Parathyroid adenoma (tissue), 2 donors: ENCODE measurements around the gene RSPO1.

Experiments used
- H2AFZ ChIP-seq: fragments of 300-600 bp; sonication (generic); one replicate; pipeline ENCODE4 v1.7.0; 2017; ENCODE audit warnings: antibody characterized with exemption, mild to moderate bottlenecking
- H3K27ac ChIP-seq: fragments of 300-600 bp; sonication (generic); one replicate; pipeline ENCODE4 v1.7.0; 2017
- H3K27me3 ChIP-seq: fragments of 300-600 bp; sonication (generic); one replicate; pipeline ENCODE4 v1.7.0; 2017; ENCODE audit warnings: low read length; ENCODE audit not compliant: control insufficient read depth, insufficient read depth
- H3K36me3 ChIP-seq: fragments of 300-600 bp; sonication (generic); one replicate; pipeline ENCODE4 v1.7.0; 2017; ENCODE audit warnings: low read length; ENCODE audit not compliant: control insufficient read depth, insufficient read depth
- H3K4me1 ChIP-seq: fragments of 300-600 bp; sonication (generic); one replicate; pipeline ENCODE4 v1.7.0; 2017; ENCODE audit warnings: control low read depth
- H3K4me2 ChIP-seq: fragments of 300-600 bp; sonication (generic); one replicate; pipeline ENCODE4 v1.7.0; 2017; ENCODE audit warnings: low read length
- H3K4me3 ChIP-seq: fragments of 300-600 bp; sonication (generic); one replicate; pipeline ENCODE4 v1.7.0; 2017; ENCODE audit warnings: low read depth, low read length
- H3K79me2 ChIP-seq: fragments of 300-600 bp; sonication (generic); one replicate; pipeline ENCODE4 v1.7.0; 2017; ENCODE audit warnings: control low read depth
- H3K9ac ChIP-seq: fragments of 300-600 bp; sonication (generic); one replicate; pipeline ENCODE4 v1.7.0; 2017; ENCODE audit warnings: mild to moderate bottlenecking
- H3K9me3 ChIP-seq: fragments of 300-600 bp; sonication (generic); one replicate; pipeline ENCODE4 v1.7.0; 2017; ENCODE audit warnings: low read length; ENCODE audit not compliant: control insufficient read depth
- TF ChIP-seq, protein P1 (sequence below): fragments of 300-600 bp; sonication (generic); IDR thresholded peaks from one replicate; pipeline ENCODE4 v1.7.0; 2017; ENCODE audit warnings: antibody characterized with exemption, mild to moderate bottlenecking
- donor health status: primary hyperparathyroidism.

Gene RSPO1

DNA sequence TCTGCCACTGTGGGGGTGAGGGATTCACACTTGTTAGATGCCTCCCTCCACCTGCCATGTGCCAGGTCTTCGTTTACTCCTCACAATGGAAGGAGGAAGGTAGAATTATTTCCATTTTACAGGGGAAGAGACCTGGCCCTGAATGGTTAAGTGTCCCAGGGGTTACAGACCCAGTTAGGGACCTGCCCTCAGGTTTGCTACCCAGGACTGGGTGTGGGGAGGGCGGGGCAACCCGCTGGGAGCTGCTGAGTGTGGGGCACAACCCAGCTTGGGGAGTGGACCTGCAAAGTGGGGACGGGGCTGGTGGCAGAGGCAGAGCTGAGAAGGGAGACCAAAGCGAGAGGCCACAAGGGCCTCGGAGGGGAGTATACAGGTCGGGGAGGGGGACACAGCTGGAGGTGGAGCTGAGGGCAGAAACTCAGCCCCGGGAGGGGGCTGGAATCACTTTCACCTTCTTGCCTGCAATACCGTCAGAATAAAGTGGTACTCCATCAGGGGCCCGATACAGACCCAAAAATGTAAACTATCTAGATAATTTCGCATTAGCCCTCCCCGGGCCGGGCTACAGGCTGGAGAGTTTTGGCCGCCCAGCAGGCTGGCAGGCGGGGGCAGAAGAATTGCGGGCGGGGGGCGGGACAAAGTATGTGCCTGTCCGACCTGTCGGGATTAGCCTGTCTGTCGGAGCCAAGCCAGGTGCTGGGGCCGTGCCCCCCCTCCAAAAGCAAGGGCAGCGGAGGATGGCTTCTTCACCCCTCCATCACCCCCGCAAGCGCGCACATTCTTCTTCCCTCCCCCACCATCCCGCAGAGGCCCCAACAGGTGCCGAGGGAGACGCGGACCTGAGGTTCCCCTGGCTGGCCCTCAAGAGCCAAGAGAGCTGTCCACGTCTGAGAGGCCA lies 1.4 kb downstream of the RSPO1 start:
- TF ChIP-seq, protein P1, sequence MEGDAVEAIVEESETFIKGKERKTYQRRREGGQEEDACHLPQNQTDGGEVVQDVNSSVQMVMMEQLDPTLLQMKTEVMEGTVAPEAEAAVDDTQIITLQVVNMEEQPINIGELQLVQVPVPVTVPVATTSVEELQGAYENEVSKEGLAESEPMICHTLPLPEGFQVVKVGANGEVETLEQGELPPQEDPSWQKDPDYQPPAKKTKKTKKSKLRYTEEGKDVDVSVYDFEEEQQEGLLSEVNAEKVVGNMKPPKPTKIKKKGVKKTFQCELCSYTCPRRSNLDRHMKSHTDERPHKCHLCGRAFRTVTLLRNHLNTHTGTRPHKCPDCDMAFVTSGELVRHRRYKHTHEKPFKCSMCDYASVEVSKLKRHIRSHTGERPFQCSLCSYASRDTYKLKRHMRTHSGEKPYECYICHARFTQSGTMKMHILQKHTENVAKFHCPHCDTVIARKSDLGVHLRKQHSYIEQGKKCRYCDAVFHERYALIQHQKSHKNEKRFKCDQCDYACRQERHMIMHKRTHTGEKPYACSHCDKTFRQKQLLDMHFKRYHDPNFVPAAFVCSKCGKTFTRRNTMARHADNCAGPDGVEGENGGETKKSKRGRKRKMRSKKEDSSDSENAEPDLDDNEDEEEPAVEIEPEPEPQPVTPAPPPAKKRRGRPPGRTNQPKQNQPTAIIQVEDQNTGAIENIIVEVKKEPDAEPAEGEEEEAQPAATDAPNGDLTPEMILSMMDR: no peak
- H3K27me3 ChIP-seq: peaks cover 5% of the 10 kb centered on the region
- no peak overlapping the region for H3K27ac ChIP-seq
- no peaks in the 10 kb centered on the region for H3K9me3 ChIP-seq
- H3K36me3 ChIP-seq: no peaks in the 10 kb centered on the region
- H3K4me2 ChIP-seq: no peak overlapping the region
- no peaks in the 10 kb centered on the region for H3K4me1 ChIP-seq
- H2AFZ ChIP-seq: no peak overlapping the region
- no peaks in the 10 kb centered on the region for H3K79me2 ChIP-seq
- no peak overlapping the region for H3K9ac ChIP-seq
- no peak overlapping the region for H3K4me3 ChIP-seq

DNA sequence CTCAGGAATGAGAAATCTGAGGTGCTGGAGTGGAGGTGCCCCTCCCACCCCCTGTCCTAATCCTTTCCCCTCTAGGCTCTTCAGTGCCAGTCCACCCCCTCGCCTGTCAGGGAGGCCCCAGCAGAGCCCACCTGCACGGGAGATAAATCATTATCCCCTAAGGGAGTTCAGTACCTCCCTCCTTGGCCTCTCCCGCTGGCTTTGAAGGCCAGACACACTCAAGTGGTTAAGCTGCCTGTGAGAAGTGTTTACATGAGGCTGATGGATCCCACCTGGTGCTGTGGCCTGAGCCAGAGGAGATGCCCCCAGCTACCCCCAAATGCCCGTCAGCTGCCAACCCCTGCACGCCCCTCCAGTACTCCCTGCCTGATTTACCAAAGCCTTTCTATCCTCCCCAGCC lies 3.7 kb downstream of the RSPO1 start:
- Histone ChIP-seq H3K9me3 (no peaks in the 10 kb centered on the region), H3K79me2 (no peaks in the 10 kb centered on the region), H3K4me3 (no peak overlapping the region), H3K4me2 (no peak overlapping the region), H3K36me3 (no peaks in the 10 kb centered on the region), H2AFZ (no peak overlapping the region), H3K9ac (no peak overlapping the region), H3K27ac (no peak overlapping the region), H3K27me3 (peaks cover 5% of the 10 kb centered on the region), H3K4me1 (no peaks in the 10 kb centered on the region)
- TF ChIP-seq, protein P1: no peak

DNA sequence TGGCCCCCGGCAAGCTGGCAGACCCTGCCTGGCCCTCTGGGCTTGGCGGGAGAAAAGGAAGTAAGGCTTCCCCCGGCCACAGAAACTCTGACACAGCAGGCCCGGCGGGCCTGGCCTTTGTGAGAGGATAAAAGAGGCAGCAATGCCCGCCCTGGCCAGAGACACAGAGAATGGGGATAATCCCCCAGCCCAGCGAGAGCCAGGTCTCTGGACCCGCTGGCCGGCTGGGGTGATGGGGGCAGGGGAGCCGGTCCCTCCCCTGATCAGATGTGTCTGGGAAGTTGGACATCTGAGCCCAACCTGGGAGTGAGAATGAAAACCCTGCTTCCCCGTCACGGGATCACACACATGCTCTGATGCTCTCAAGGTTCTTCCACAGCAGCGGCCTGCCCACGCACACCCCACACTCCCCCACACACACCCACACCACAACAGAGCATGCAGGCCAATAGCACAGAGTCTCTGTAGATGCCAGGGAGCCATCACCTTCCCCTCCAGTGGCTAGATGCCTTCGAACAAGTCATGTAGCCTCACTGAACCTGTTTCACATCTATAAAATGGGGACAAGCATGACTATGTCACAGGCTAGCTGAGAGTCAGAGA lies 4.2 kb downstream of the RSPO1 start:
- peaks cover 5% of the 10 kb centered on the region for H3K27me3 ChIP-seq
- TF ChIP-seq, protein P1: no peak

DNA sequence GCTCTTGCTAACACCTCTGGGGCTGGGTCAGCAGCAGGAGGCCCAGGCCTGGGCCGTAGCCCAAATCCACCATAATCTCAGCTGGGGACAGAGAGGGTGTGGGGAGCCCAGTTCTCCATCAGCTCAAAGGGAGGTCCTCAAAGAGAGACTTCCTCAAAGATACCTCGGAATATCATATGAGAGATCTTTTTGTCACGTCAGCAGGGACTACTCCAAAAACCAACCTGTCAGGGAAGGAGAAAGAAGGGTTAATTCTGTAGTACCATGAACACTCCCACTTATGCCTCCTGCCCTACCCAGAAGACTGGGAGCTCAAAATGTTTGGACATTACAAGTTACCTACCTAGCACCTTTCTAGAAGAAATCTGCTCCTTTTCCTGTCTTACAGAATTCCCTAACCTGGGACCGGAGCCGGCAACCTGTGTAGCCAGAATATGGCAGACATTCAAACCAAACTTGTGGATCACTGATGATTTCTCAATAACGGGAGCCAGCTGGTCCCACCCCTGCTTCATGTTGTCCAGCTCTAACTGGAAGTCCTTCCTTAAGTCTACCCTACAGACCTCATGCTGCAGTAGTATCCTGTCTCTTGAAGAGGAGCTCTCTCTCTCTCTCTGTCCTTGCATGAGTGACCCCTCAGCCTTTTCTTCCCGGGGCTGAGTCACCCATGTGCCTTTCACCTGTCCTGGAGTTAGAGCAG lies 4.8 kb downstream of the RSPO1 start:
- H3K9me3 ChIP-seq: no peaks in the 10 kb centered on the region
- H2AFZ ChIP-seq: no peak overlapping the region
- H3K9ac ChIP-seq: no peak overlapping the region
- TF ChIP-seq, protein P1: no peak
- H3K27me3 ChIP-seq: peaks cover under 1% of the 10 kb centered on the region
- H3K27ac ChIP-seq: no peak overlapping the region
- no peaks in the 10 kb centered on the region for H3K4me1 ChIP-seq
- H3K4me2 ChIP-seq: no peak overlapping the region
- no peaks in the 10 kb centered on the region for H3K36me3 ChIP-seq
- H3K4me3 ChIP-seq: no peak overlapping the region
- H3K79me2 ChIP-seq: no peaks in the 10 kb centered on the region

More for the DNA sequence above, 4.2 kb downstream of the RSPO1 start:
- Histone ChIP-seq H3K9ac (no peak overlapping the region), H3K36me3 (no peaks in the 10 kb centered on the region), H3K4me1 (no peaks in the 10 kb centered on the region), H3K9me3 (no peaks in the 10 kb centered on the region), H3K79me2 (no peaks in the 10 kb centered on the region), H3K4me2 (no peak overlapping the region), H3K27ac (no peak overlapping the region), H3K4me3 (no peak overlapping the region), H2AFZ (no peak overlapping the region)
